ENCODE results near the gene ADAM10.
"Not testable (repeated sequence)": the region's sequence is repeated elsewhere in the genome, so short reads cannot be mapped to it uniquely, and the experiment has no call there.

Gene ADAM10

DNA sequence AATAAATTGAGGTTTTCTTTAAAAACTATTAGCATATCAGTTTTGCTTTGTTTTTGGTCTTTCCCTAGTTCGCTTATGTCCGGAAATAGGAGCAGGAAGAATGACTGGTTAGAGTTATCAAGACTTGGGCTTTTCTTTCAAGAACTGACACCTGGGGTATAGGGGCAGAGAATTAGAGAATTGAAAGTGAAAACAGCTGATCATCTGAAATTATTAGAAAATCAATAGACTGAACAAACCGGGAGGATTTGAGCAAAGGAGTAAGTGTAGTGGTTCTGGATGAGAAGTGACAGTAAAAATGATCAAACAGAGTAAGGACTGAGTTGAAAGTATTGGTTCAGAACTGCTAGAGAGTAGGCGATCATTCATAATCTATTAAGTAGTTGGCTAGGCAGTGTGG lies 27.6 kb upstream of the ADAM10 start:
- no peak for DNase-seq (ENCODE audit: extremely low read depth, low read depth)

DNA sequence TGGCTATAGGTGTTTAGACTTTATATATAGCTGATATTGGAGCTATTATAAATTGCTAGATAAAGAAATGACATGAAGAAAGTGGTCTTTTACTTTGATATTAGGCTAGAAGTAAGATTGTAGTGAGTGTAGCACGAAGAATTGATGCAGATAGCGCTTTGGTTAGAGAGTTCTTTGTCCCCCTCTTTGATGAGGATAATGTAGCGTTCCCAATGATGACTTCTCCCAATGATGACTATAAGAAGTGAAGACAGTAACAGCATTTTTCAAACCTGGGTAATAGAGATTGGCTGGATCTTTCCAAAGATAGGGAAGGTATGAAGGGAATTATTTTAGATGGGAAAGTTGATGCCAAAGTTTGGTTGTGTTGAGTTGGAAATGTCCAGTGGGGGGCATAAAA lies 25.9 kb upstream of the ADAM10 start:
- TF ChIP-seq, protein P1, sequence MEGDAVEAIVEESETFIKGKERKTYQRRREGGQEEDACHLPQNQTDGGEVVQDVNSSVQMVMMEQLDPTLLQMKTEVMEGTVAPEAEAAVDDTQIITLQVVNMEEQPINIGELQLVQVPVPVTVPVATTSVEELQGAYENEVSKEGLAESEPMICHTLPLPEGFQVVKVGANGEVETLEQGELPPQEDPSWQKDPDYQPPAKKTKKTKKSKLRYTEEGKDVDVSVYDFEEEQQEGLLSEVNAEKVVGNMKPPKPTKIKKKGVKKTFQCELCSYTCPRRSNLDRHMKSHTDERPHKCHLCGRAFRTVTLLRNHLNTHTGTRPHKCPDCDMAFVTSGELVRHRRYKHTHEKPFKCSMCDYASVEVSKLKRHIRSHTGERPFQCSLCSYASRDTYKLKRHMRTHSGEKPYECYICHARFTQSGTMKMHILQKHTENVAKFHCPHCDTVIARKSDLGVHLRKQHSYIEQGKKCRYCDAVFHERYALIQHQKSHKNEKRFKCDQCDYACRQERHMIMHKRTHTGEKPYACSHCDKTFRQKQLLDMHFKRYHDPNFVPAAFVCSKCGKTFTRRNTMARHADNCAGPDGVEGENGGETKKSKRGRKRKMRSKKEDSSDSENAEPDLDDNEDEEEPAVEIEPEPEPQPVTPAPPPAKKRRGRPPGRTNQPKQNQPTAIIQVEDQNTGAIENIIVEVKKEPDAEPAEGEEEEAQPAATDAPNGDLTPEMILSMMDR (IDR thresholded peaks at IDR 0.05; ENCODE audit: low read depth, low read length): no peak
- DNase-seq (ENCODE audit: extremely low read depth, low read depth): no peak

More for the DNA sequence above, 27.6 kb upstream of the ADAM10 start:
- TF ChIP-seq, protein P1 (IDR thresholded peaks at IDR 0.05; ENCODE audit: low read depth, low read length): no peak

DNA sequence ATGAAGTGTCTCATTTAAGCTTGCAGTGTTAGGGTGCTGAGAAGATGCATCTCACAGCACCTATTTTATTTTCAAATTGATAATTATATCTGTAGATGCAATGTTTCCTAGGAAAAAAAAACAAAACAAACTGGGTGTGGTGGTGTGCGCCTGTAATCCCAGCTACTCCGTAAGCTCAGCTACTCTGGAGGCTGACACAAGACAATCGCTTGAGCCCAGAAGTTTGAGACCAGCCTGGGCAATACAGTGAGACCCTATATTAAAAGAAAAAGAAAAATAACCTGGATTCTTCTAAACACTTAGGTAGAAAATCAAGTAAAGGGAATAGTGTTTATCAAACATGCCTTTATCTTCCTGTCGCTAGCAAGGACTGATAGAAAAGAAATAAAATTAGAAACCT lies 23.5 kb upstream of the ADAM10 start:
- DNase-seq (ENCODE audit: extremely low read depth, low read depth): no peak
- TF ChIP-seq, protein P1 (IDR thresholded peaks at IDR 0.05; ENCODE audit: low read depth, low read length): no peak

DNA sequence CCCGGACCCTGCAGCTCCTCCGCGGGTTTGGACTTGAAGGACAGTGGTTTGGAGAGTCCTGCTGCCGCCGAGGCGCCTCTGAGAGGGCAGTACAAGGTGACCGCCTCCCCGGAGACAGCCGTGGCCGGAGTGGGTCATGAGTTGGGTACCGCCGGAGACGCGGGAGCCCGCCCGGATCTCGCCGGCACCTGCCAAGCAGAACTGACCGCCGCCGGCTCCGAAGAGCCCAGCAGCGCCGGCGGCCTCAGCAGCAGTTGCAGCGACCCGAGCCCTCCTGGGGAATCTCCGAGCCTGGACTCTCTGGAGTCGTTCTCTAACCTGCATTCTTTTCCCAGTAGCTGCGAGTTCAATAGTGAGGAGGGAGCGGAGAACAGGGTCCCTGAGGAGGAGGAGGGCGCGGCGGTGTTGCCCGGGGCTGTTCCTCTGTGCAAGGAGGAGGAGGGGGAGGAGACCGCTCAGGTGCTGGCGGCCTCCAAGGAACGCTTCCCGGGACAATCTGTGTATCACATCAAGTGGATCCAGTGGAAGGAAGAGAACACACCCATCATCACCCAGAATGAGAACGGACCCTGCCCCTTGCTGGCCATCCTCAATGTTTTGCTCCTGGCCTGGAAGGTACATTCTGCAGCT lies 22.2 kb upstream of the ADAM10 start:
- TF ChIP-seq, protein P1 (IDR thresholded peaks at IDR 0.05; ENCODE audit: low read depth, low read length): no peak
- no peak for DNase-seq (ENCODE audit: extremely low read depth, low read depth)

DNA sequence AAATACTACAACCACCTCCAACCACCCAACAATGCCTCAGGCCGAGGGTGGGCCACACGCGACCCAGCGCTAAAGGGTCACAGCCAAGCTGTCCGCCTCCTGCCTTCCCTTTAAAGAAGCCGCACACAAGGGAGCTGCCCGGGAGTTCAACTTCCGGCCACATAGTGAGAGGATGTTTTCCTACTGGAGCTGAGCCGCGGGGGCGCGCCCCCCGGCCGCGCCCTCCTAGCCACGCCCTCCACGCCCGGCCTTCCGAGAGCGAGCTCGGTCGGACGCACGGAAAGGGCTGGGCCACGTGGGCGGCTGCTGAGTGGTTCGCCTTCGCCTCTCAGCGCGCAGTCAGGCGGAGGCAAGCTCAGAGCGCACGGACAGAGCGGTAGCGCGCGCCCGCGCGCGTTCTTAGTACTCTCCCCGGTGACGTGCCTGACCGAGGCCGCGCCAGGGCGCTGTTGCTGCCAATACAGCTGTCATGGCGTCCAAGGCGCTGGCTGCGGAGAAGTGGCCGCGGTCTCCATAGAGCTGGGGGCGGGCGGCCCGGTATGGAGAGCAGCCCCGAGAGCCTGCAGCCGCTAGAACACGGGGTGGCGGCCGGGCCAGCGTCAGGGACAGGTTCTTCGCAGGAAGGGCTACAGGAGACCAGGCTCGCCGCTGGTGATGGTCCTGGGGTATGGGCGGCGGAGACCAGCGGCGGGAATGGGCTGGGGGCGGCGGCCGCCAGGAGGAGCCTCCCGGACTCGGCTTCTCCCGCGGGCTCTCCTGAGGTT lies 21.5 kb upstream of the ADAM10 start, which contains the start of gene MINDY2:
TSS of gene MINDY2 (plus strand) at position 446 of the 764 bp plus-strand sequence. CDS start at position 540, 94 bp downstream.
- DNase-seq (ENCODE audit: extremely low read depth, low read depth): peak; percentile 97
- TF ChIP-seq, protein P1 (IDR thresholded peaks at IDR 0.05; ENCODE audit: low read depth, low read length): peak; percentile 22

DNA sequence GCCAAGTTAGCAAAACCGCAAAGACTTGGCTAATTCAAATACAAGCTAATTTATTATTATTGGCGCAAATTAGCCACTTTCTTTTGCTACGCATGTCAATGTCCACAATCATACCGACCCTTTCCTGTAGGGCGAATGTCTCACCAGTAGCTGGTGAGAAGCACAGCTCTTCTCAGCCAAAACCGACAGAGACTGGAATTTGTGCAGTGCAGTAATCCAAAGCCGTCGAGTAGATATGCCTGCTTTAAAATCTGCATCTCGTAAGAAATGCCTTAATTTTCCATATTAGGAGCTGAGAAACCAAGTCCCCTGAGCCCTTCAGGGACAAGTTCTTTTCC lies 21.0 kb upstream of the ADAM10 start:
- TF ChIP-seq, protein P1 (IDR thresholded peaks at IDR 0.05; ENCODE audit: low read depth, low read length): no peak
- no peak for DNase-seq (ENCODE audit: extremely low read depth, low read depth)

DNA sequence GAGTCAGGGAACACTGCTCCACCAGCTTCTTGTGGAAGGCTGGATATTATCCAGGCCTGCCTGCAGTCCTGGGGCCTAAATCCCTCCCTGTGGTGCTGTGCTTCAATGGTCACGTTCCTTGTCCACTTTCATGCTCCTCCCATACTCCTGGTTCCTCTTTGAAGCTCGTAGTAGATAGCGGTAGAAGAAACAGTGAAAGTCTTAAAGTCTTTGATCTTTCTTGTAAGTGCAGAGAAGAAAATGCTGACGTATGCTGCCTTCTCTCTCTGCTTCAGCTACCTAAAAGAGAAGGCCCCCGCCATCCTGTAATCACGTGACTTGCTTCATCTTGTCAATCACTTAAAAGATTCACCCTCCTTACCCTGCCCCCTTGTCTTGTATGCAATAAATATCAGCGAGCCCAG lies 19.1 kb upstream of the ADAM10 start:
- not testable (repeated sequence) for DNase-seq (ENCODE audit: extremely low read depth, low read depth)
